A172 (cell line): ENCODE measurements around the gene OR4D10. TPM values are rescaled to one million over a fixed set of nuclear protein-coding genes. Genes with fewer than 3 reads are reported as not detected.
"Not testable (repeated sequence)": the region's sequence is repeated elsewhere in the genome, so short reads cannot be mapped to it uniquely, and the experiment has no call there.

Source experiments
- DNase-seq: peaks from one replicate; pipeline ENCODE4 v3.0.0-alpha.2; 2015; ENCODE audit warnings: low spot score
- total RNA-seq: library from RNA; depleted of rRNA; stranded (reverse); fragments of >200 nt; shearing (Covaris generic); gene quantifications from 2 replicates; pipeline ENCODE4 v1.2.3, GENCODE V29; 2014; rRNA removed

Gene OR4D10
- total RNA-seq = not detected in 2 replicates

- no peak for DNase-seq
Observed at GRCh38 chr11:59473015-59473414, at the start of gene OR4D10. TSS of gene OR4D10 (plus strand) at chr11:59473315. CDS start at chr11:59477430, 4,115 bp downstream.

- no peak for DNase-seq
Observed at GRCh38 chr11:59423835-59424234, 49.3 kb upstream of the OR4D10 start.

GRCh38 chr11:59425131-59425530 lies 48.0 kb upstream of the OR4D10 start:
- DNase-seq = no peak

- no peak for DNase-seq
Observed at GRCh38 chr11:59426361-59427067, 46.6 kb upstream of the OR4D10 start, which contains the start of gene OR5A2. TSS of gene OR5A2 (minus strand) at chr11:59426413. CDS start at chr11:59422953, 3,460 bp downstream.

GRCh38 chr11:59427068-59427382 lies 46.1 kb upstream of the OR4D10 start:
- DNase-seq = no peak

- peak; percentile 35 for DNase-seq
Observed at GRCh38 chr11:59429924-59430516, 43.1 kb upstream of the OR4D10 start.

GRCh38 chr11:59436169-59436568 lies 36.9 kb upstream of the OR4D10 start, which contains the start of gene OR5A1:
TSS of gene OR5A1 (plus strand) at chr11:59436469. CDS start at chr11:59443169, 6,700 bp downstream.
- DNase-seq = no peak

GRCh38 chr11:59437770-59438169 lies 35.3 kb upstream of the OR4D10 start:
- DNase-seq = no peak

- not testable (repeated sequence) for DNase-seq
Observed at GRCh38 chr11:59445624-59446023, 27.5 kb upstream of the OR4D10 start.

GRCh38 chr11:59448484-59448883 lies 24.6 kb upstream of the OR4D10 start:
- no peak for DNase-seq

- DNase-seq = no peak
Observed at GRCh38 chr11:59456661-59457060, 16.5 kb upstream of the OR4D10 start, which contains the start of gene OR4D6. TSS of gene OR4D6 (plus strand) at chr11:59456961. CDS start at chr11:59456961, 0 bp downstream.

GRCh38 chr11:59459916-59460315 lies 13.2 kb upstream of the OR4D10 start:
- DNase-seq = no peak

- peak; percentile 22 for DNase-seq
Observed at GRCh38 chr11:59463190-59463641, 9.9 kb upstream of the OR4D10 start.

GRCh38 chr11:59475176-59475575 lies 2.1 kb downstream of the OR4D10 start:
- DNase-seq = no peak

GRCh38 chr11:59479906-59480305 lies 6.8 kb downstream of the OR4D10 start:
- no peak for DNase-seq

GRCh38 chr11:59480359-59480758 lies 7.2 kb downstream of the OR4D10 start:
- no peak for DNase-seq

GRCh38 chr11:59501931-59502330 lies 28.8 kb downstream of the OR4D10 start:
- DNase-seq = no peak

- DNase-seq = no peak
Observed at GRCh38 chr11:59503276-59503675, 30.2 kb downstream of the OR4D10 start, which contains the start of gene OR4D11. TSS of gene OR4D11 (plus strand) at chr11:59503576. CDS start at chr11:59503576, 0 bp downstream.

GRCh38 chr11:59510941-59511589 lies 38.0 kb downstream of the OR4D10 start, which contains the start of gene OR4D9:
TSS of gene OR4D9 (plus strand) at chr11:59511539. CDS start at chr11:59514913, 3,374 bp downstream.
- peak; percentile 1 for DNase-seq

- no peak for DNase-seq
Observed at GRCh38 chr11:59511675-59512074, 38.6 kb downstream of the OR4D10 start.

- not testable (repeated sequence) for DNase-seq
Observed at GRCh38 chr11:59520139-59520538, 47.0 kb downstream of the OR4D10 start.

GRCh38 chr11:59520741-59521140 lies 47.6 kb downstream of the OR4D10 start:
- no peak for DNase-seq
